Activated CD4-positive, alpha-beta memory T cell treated with anti-CD3 and anti-CD28 coated beads for 36 hours (primary cell): ENCODE measurements around the gene KCNE4. TPM values are rescaled to one million over a fixed set of nuclear protein-coding genes. Genes with fewer than 3 reads are reported as not detected.

Source experiments
- CTCF ChIA-PET: fragments of 350-600 bp; sonication (Branson Sonifier 250); formaldehyde crosslinking; loops from one replicate; lab custom pipeline; 2021; ENCODE audit warnings: antibody characterized with exemption, inconsistent platforms; lab: Charles Lee
- POLR2A ChIA-PET: fragments of 350-600 bp; sonication (Branson Sonifier 250); formaldehyde crosslinking; loops from one replicate; lab custom pipeline; 2021; ENCODE audit warnings: antibody characterized with exemption; lab: Charles Lee
- DNase-seq: peaks from one replicate; pipeline ENCODE4 v3.0.0-alpha.2; 2020
- H3K27ac Mint-ChIP-seq: one replicate; pipeline ENCODE4 v1.8.0; 2021; ENCODE audit warnings: mixed read lengths
- H3K27me3 Mint-ChIP-seq: one replicate; pipeline ENCODE4 v1.8.0; 2021; ENCODE audit warnings: mixed read lengths
- H3K36me3 Mint-ChIP-seq: one replicate; pipeline ENCODE4 v1.8.0; 2021; ENCODE audit warnings: mixed read lengths
- H3K4me1 Mint-ChIP-seq: one replicate; pipeline ENCODE4 v1.8.0; 2021; ENCODE audit warnings: low read depth, mixed read lengths
- H3K4me3 Mint-ChIP-seq: one replicate; pipeline ENCODE4 v1.8.0; 2021; ENCODE audit warnings: mild to moderate bottlenecking, mixed read lengths
- H3K9me3 Mint-ChIP-seq: one replicate; pipeline ENCODE4 v1.8.0; 2021; ENCODE audit warnings: mixed read lengths
- intact Hi-C: fragments of 100-400 bp; cut with micrococcal nuclease; formaldehyde crosslinking; loops from one replicate; pipeline ENCODE4 v1.15.1; 2023
- total RNA-seq, 2 experiments: library from RNA; stranded (reverse); gene quantifications; one replicate each; pipeline ENCODE4 v1.2.3, GENCODE V29; 2021

Gene KCNE4
- total RNA-seq, 2 experiments from 2014 or later: not detected

DNA sequence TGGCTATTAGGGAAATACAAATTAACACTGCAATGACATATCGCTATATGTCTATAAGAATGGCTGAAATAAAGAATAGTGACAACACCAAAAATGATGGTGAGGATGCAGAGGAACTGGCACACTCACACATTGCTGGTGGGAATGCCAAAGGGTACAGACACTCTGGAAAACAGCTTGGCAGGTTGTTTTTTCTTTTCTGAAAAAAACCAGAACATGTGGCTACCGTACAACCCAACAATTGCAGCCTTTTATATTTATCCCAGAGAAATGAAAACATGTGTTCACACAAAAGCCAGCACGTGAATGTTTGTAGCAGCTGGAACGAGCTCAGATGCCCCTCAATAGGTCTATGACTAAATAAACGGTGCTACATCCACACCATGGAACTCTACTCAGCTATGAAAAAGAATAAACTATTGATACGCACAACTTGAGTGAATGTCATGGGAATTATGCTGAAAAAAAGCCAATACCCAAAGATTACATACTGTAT lies 45.9 kb downstream of the KCNE4 start:
- intact Hi-C loops: no loop called here
- no peaks in the 10 kb centered on the region for H3K9me3 Mint-ChIP-seq
- no peaks in the 10 kb centered on the region for H3K36me3 Mint-ChIP-seq
- H3K27ac Mint-ChIP-seq: no peak overlapping the region
- CTCF ChIA-PET: interaction anchor here (0.9 kb wide), 1 partner anchor 11 kb away, joined by 3 read pairs; no protein-coding TSS in a partner anchor
- H3K4me1 Mint-ChIP-seq: no peaks in the 10 kb centered on the region
- DNase-seq: no peak
- no peaks in the 10 kb centered on the region for H3K27me3 Mint-ChIP-seq
- H3K4me3 Mint-ChIP-seq: no peak overlapping the region
- POLR2A ChIA-PET: no interaction called here

DNA sequence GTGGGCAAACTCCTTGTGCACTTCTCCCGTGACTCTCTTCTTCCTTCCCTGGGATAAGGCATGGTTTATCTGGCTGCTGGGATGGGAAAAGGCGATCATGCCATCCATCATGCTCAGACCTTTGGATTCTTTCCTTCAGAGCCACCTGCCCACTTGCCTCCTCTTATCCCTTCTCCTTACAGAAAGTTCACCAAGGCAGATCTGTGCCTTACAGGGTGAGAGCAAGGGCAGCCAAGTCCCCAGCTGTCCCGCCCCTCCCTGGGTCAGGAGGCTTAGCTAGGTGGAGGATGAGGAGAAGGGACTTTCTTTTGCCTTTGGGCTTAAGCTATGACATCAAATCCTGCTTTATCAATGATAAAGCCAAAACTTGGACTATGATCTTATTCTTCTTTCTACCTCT lies 47.6 kb downstream of the KCNE4 start:
- Mint-ChIP-seq H3K4me1 (no peaks in the 10 kb centered on the region), H3K9me3 (no peaks in the 10 kb centered on the region), H3K27ac (no peak overlapping the region), H3K4me3 (no peak overlapping the region), H3K36me3 (no peaks in the 10 kb centered on the region), H3K27me3 (no peaks in the 10 kb centered on the region)
- CTCF ChIA-PET: no interaction called here
- no peak for DNase-seq
- intact Hi-C loops: no loop called here
- POLR2A ChIA-PET: no interaction called here

DNA sequence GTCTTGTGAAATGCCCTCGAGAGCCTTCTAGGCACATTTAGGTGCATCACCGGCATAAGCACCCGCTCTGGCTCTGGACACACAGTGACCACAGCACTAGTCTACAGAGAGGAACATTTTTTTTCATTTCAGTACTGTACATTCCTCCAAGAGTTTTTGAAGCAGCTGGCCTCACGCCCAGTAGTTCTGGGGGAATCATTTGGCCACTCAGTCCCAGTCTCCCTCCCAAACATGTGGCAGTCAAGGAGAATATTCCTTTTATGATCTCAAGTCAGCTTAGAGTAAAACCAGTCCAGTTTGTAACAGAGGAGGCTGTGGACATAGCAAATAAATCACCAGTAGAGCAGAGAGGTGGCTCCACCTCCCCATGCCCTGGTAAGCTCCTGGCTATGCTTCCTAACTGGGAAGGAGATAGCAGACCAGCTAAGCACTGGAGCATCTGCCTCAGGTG lies 48.1 kb downstream of the KCNE4 start:
- no peak for DNase-seq
- Mint-ChIP-seq H3K27me3 (no peaks in the 10 kb centered on the region), H3K27ac (no peak overlapping the region), H3K36me3 (no peaks in the 10 kb centered on the region), H3K4me1 (no peaks in the 10 kb centered on the region), H3K9me3 (no peaks in the 10 kb centered on the region), H3K4me3 (no peak overlapping the region)
- intact Hi-C loops: no loop called here
- ChIA-PET POLR2A (no interaction called here), CTCF (interaction anchor here (1.7 kb wide), 1 partner anchor 128 kb away, joined by 11 read pairs; no protein-coding TSS in a partner anchor)

DNA sequence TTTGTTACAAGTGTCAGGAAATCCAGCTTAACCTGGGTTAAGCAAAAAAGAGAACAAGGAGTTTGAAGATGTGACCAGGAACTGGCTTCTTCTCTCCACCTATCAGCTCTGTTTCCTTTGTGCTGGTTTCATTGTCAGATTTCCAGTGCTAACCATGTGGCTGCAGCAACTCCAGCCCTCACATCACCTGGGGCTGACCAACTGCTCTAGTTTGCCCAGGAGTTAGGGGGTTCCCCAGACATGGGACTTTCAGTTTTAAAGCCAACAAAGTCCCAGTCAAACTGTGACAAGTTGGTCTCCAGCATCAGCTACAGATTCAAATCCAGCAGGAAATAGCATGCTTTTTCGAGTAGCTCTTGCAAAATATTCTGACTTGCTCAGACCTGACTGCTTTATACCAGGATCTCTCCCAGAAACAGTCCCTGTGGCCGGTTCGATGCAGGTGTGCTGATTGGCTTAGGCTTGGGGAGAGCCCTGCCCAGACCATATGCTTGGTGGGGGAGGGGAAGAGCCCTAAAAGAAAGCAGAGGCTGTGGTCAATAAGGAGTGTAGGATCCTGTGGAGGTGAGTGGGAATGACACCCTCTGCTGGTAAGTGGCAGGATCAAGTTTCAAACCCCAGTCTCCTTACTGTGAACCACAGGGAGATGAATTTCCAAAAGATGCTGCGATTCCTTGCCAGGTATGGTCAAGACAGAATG lies 49.5 kb downstream of the KCNE4 start:
- no peaks in the 10 kb centered on the region for H3K4me1 Mint-ChIP-seq
- H3K4me3 Mint-ChIP-seq: no peak overlapping the region
- ChIA-PET POLR2A (no interaction called here), CTCF (interaction anchor here (1.7 kb wide), 1 partner anchor 130 kb away, joined by 11 read pairs; no protein-coding TSS in a partner anchor)
- no peak for DNase-seq
- intact Hi-C loops: no loop called here
- H3K36me3 Mint-ChIP-seq: no peaks in the 10 kb centered on the region
- no peak overlapping the region for H3K27ac Mint-ChIP-seq
- no peaks in the 10 kb centered on the region for H3K27me3 Mint-ChIP-seq
- no peaks in the 10 kb centered on the region for H3K9me3 Mint-ChIP-seq

DNA sequence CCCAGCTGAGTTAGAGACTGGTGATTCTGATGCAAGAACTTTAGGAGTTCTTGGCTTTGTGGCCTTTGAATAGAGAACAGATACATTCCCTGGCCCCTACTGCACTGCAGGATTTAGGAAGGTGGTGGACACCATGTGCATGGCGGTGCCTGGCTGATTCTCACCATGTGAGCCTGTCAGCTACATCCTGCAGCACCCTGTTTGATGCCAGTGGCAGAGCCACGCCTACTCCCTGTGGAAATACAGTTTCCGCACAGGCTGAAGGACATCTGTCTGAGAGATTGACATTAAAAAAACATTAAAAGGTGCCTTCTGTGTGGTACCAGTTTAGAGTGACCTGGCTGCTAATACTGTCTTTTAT lies 50.0 kb downstream of the KCNE4 start:
- Mint-ChIP-seq H3K4me1 (no peaks in the 10 kb centered on the region), H3K36me3 (no peaks in the 10 kb centered on the region), H3K4me3 (no peak overlapping the region), H3K9me3 (no peaks in the 10 kb centered on the region), H3K27me3 (no peaks in the 10 kb centered on the region), H3K27ac (no peak overlapping the region)
- ChIA-PET POLR2A (no interaction called here), CTCF (interaction anchor here (1.7 kb wide), 1 partner anchor 130 kb away, joined by 11 read pairs; no protein-coding TSS in a partner anchor)
- DNase-seq: no peak
- intact Hi-C loops: no loop called here

DNA sequence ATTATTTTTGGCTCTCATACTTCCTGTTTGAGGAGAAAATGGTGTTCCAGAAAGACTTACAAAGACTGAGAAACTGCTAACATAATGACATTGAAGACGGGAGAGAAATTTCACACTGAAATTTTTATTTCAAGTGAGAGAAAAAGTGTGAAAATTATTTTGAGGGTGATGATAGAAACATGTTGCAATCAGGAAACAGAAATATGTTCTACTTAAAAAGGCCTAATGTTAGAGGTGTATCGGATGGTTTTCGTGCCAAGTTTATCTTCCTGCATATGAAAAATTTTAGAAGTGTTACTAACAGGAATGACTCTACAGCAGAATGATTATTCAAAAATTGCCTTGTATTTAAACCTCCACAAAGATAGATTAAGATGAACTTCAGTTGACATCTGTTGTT lies 50.5 kb downstream of the KCNE4 start:
- Mint-ChIP-seq H3K27ac (no peak overlapping the region), H3K36me3 (no peaks in the 10 kb centered on the region), H3K4me1 (no peaks in the 10 kb centered on the region), H3K27me3 (no peaks in the 10 kb centered on the region), H3K9me3 (no peaks in the 10 kb centered on the region), H3K4me3 (no peak overlapping the region)
- ChIA-PET POLR2A (no interaction called here), CTCF (no interaction called here)
- no peak for DNase-seq
- intact Hi-C loops: no loop called here

DNA sequence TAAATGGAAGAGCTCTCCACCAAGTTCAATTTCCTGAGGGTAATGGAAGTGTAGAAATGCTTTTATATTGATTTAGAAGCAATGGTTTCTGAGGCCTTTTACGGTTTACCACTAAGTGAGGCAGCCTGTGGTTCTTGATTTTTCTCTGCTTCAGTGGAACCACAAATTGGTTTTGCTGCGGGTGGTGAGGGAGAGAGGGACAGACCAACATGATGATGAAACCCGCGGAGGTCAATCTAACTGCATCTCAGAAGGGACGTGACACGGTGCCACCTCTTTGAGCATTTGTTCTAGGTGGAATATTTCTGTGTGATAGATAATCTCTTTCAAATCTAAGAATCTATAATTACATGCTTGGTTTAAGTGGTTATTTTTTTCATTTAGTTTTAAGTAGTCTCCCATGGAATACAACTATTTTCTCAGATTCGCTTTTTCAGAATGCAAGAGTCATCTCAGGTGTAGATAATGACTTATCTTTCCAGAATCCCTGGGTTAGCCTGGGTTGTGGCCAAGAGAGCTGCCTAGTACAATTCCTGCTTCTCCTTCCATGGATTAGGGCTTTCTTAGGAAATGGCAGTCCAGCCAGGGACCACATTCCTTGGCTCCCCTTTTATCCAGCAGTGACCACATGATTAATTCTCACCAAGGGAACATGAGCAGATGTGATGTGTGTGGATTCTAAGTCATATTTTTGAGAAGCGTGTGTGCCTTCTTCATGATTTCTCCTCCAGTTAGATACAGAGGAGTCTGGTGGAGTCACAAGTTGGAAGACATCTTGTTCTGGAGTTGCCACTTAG lies 52.5 kb downstream of the KCNE4 start:
- DNase-seq: no peak
- Mint-ChIP-seq H3K36me3 (no peaks in the 10 kb centered on the region), H3K27me3 (no peaks in the 10 kb centered on the region), H3K4me1 (no peaks in the 10 kb centered on the region), H3K4me3 (no peak overlapping the region), H3K9me3 (no peaks in the 10 kb centered on the region), H3K27ac (no peak overlapping the region)
- CTCF ChIA-PET: no interaction called here
- POLR2A ChIA-PET: no interaction called here
- intact Hi-C loops: no loop called here

Other genes with a start within 250 kb of the KCNE4 start
- 10 to 100 TPM; 48.7 to 57.2 TPM for gene ACSL3, start 191.2 kb upstream of the KCNE4 start, total RNA-seq